IMR-90 (cell line): Measurements from ENCODE around the gene RNU2-63P. TPM values are rescaled to one million over a fixed set of nuclear protein-coding genes. Genes with fewer than 3 reads are reported as not detected.

Experiments used
- ATAC-seq: fragments of 200-7000 bp; cut with Tn5 transposase; 2 replicates; pipeline ENCODE4 v1.9.1; 2020; ENCODE audit warnings: low read depth, mild to moderate bottlenecking, moderate library complexity
- BruUV-seq: library from RNA; stranded (reverse); fragments of 400-500 nt; replicated peaks from 2 replicates; lab custom pipeline; 2021; lab: Mats Ljungman, UMichigan
- CTCF ChIA-PET: fragments of 300-600 bp; formaldehyde crosslinking; extraction: SDS; loops from one replicate; lab custom pipeline; 2021; ENCODE audit warnings: antibody characterized with exemption; lab: Yijun Ruan, JAX
- POLR2A ChIA-PET: fragments of 300-600 bp; sonication (Branson Sonifier 250); formaldehyde crosslinking; loops from one replicate; lab custom pipeline; 2022; ENCODE audit warnings: antibody characterized with exemption; ENCODE audit not compliant: unreplicated experiment; lab: Charles Lee
- DNase-seq: peaks from one replicate; pipeline ENCODE4 v3.0.0; 2013
- H2AFZ ChIP-seq: replicated peaks from 2 replicates; pipeline ENCODE3; 2013; ENCODE audit warnings: low read length, mild to moderate bottlenecking; ENCODE audit not compliant: poor library complexity
- H2AK5ac ChIP-seq: 2 replicates; pipeline ENCODE4 v1.6.1; 2013; ENCODE audit warnings: low read depth, low read length, inconsistent platforms
- H2AK9ac ChIP-seq: replicated peaks from 2 replicates; pipeline ENCODE3; 2013; ENCODE audit warnings: mild to moderate bottlenecking, low read depth, low read length, moderate library complexity; ENCODE audit not compliant: poor library complexity
- H2BK120ac ChIP-seq: 2 replicates; pipeline ENCODE4 v1.6.1; 2013; ENCODE audit warnings: low read depth, low read length, inconsistent platforms
- H2BK15ac ChIP-seq: 3 replicates; pipeline ENCODE4 v1.6.1; 2013; ENCODE audit warnings: low read depth, low read length, inconsistent platforms
- H2BK20ac ChIP-seq: 2 replicates; pipeline ENCODE4 v1.6.1; 2013; ENCODE audit warnings: low read depth, mild to moderate bottlenecking, inconsistent platforms, low read length, moderate library complexity
- H2BK5ac ChIP-seq: 2 replicates; pipeline ENCODE4 v1.6.1; 2013; ENCODE audit warnings: mild to moderate bottlenecking, low read depth, low read length, inconsistent platforms; ENCODE audit not compliant: poor library complexity, severe bottlenecking
- H3K14ac ChIP-seq: replicated peaks from 2 replicates; pipeline ENCODE4 v1.6.1; 2013; ENCODE audit warnings: low read depth, low read length, inconsistent platforms
- H3K18ac ChIP-seq: 2 replicates; pipeline ENCODE4 v1.6.1; 2013; ENCODE audit warnings: low read depth, low read length, control low read depth
- H3K23ac ChIP-seq: 2 replicates; pipeline ENCODE4 v1.6.1; 2013; ENCODE audit warnings: low read depth, low read length, inconsistent platforms
- H3K27ac ChIP-seq: 2 replicates; pipeline ENCODE4 v1.5.1; 2013; ENCODE audit warnings: mild to moderate bottlenecking, control low read depth, low read length; ENCODE audit not compliant: insufficient read depth
- H3K27me3 ChIP-seq: 2 replicates; pipeline ENCODE4 v1.6.1; 2013; ENCODE audit warnings: low read length; ENCODE audit not compliant: control insufficient read depth, insufficient read depth
- H3K36me3 ChIP-seq: 2 replicates; pipeline ENCODE4 v1.6.1; 2013; ENCODE audit warnings: low read length, mixed read lengths; ENCODE audit not compliant: control insufficient read depth, insufficient read depth
- H3K4ac ChIP-seq: 2 replicates; pipeline ENCODE4 v1.6.1; 2013; ENCODE audit warnings: low read depth, low read length, inconsistent platforms
- H3K4me1 ChIP-seq: 2 replicates; pipeline ENCODE4 v1.6.1; 2013; ENCODE audit warnings: low read length, mixed read lengths; ENCODE audit not compliant: control insufficient read depth, insufficient read depth
- H3K4me2 ChIP-seq: 2 replicates; pipeline ENCODE4 v1.6.1; 2013; ENCODE audit warnings: low read depth, mild to moderate bottlenecking, control low read depth, low read length, moderate library complexity
- H3K4me3 ChIP-seq: 2 replicates; pipeline ENCODE4 v1.5.1; 2013; ENCODE audit warnings: low read depth, mild to moderate bottlenecking, control low read depth, low read length, moderate library complexity; ENCODE audit not compliant: insufficient read depth
- H3K56ac ChIP-seq: 2 replicates; pipeline ENCODE4 v1.6.1; 2013; ENCODE audit warnings: low read length, inconsistent platforms; ENCODE audit not compliant: insufficient read depth; ENCODE audit errors: extremely low read depth
- H3K79me1 ChIP-seq, 2 experiments: 2 replicates each; pipeline ENCODE4 v1.6.1; 2013; ENCODE audit warnings: low read length in 2 of 2, inconsistent platforms in 1 of 2, low read depth in 1 of 2
- H3K9ac ChIP-seq: 2 replicates; pipeline ENCODE4 v1.6.1; 2013; ENCODE audit warnings: low read depth, low read length, control low read depth
- H3K9me1 ChIP-seq: 2 replicates; pipeline ENCODE4 v1.6.1; 2013; ENCODE audit warnings: low read length, inconsistent platforms; ENCODE audit not compliant: insufficient read depth
- H3K9me3 ChIP-seq: 2 replicates; pipeline ENCODE4 v1.6.1; 2013; ENCODE audit warnings: low read length; ENCODE audit not compliant: control insufficient read depth, insufficient read depth
- H4K20me1 ChIP-seq: 2 replicates; pipeline ENCODE4 v1.6.1; 2013; ENCODE audit warnings: low read length, inconsistent platforms; ENCODE audit not compliant: insufficient read depth
- H4K5ac ChIP-seq: 2 replicates; pipeline ENCODE4 v1.6.1; 2013; ENCODE audit warnings: mild to moderate bottlenecking, low read depth, low read length, control low read depth
- H4K8ac ChIP-seq, 2 experiments: 2 replicates each; pipeline ENCODE4 v1.6.1; 2013; ENCODE audit warnings: low read depth in 2 of 2, low read length in 2 of 2, control low read depth in 1 of 2, inconsistent platforms in 1 of 2
- H4K91ac ChIP-seq: 2 replicates; pipeline ENCODE4 v1.6.1; 2013; ENCODE audit warnings: low read depth, low read length, inconsistent platforms; ENCODE audit not compliant: insufficient read depth
- BHLHE40 ChIP-seq: fragments of 150-350 bp; IDR thresholded peaks from 2 replicates; pipeline ENCODE4 v1.6.1; 2016; ENCODE audit warnings: mild to moderate bottlenecking, low read depth, low read length
- CEBPB ChIP-seq: IDR thresholded peaks from 2 replicates; pipeline ENCODE4 v1.6.1; 2012; ENCODE audit warnings: low read depth, low read length, improper control_type of control experiment
- CHD1 ChIP-seq: IDR thresholded peaks from 2 replicates; pipeline ENCODE4 v1.6.1; 2012; ENCODE audit warnings: low read depth, low read length, improper control_type of control experiment
- CTCF ChIP-seq: conservative IDR thresholded peaks from 2 replicates; pipeline ENCODE4 v1.5.1; 2012; ENCODE audit warnings: mild to moderate bottlenecking, low read depth, low read length, improper control_type of control experiment
- FOS ChIP-seq: fragments of 150-350 bp; IDR thresholded peaks from 2 replicates; pipeline ENCODE4 v1.6.1; 2016; ENCODE audit warnings: low read depth, low read length
- MAFK ChIP-seq: IDR thresholded peaks from 2 replicates; pipeline ENCODE4 v1.6.1; 2012; ENCODE audit warnings: low read depth, low read length, improper control_type of control experiment
- MAZ ChIP-seq: IDR thresholded peaks from 2 replicates; pipeline ENCODE4 v1.6.1; 2012; ENCODE audit warnings: low read depth, mild to moderate bottlenecking, low read length, improper control_type of control experiment, moderate library complexity, borderline replicate concordance
- MXI1 ChIP-seq: IDR thresholded peaks from 2 replicates; pipeline ENCODE4 v1.6.1; 2012; ENCODE audit warnings: low read depth, mild to moderate bottlenecking, low read length, moderate library complexity, borderline replicate concordance
- NFE2L2 ChIP-seq: fragments of 150-350 bp; IDR thresholded peaks from 2 replicates; pipeline ENCODE4 v1.6.1; 2016; ENCODE audit warnings: low read depth, mild to moderate bottlenecking, low read length
- POLR2A ChIP-seq: IDR thresholded peaks from 2 replicates; pipeline ENCODE4 v1.6.1; 2012; ENCODE audit warnings: mild to moderate bottlenecking, low read depth, low read length
- RAD21 ChIP-seq: IDR thresholded peaks from 2 replicates; pipeline ENCODE4 v1.6.1; 2012; ENCODE audit warnings: low read length, improper control_type of control experiment
- RCOR1 ChIP-seq: IDR thresholded peaks from 2 replicates; pipeline ENCODE4 v1.6.1; 2012; ENCODE audit warnings: mild to moderate bottlenecking, low read length, improper control_type of control experiment; ENCODE audit not compliant: insufficient replicate concordance
- RFX5 ChIP-seq: IDR thresholded peaks from 2 replicates; pipeline ENCODE4 v1.8.0; 2012; ENCODE audit warnings: low read depth, mild to moderate bottlenecking, low read length, moderate library complexity
- SMC3 ChIP-seq: fragments of 150-350 bp; IDR thresholded peaks from 2 replicates; pipeline ENCODE4 v1.6.1; 2016; ENCODE audit warnings: low read depth, mild to moderate bottlenecking, antibody characterized with exemption, low read length, moderate library complexity
- WGBS, 2 experiments: methylation state at CpG; one replicate each; pipeline versions ENCODE4 v1.1.5 to v1.1.7; 2013; ENCODE audit warnings: missing lambda C conversion rate in 2 of 2; ENCODE audit not compliant: insufficient read length in 1 of 2; ENCODE audit errors: extremely low coverage in 2 of 2; 5-methylcytosine and 5-hydroxymethylcytosine counted together
- dilution Hi-C: fragments of 300-500 bp; cut with HindIII; formaldehyde crosslinking; loops from one replicate; pipeline ENCODE4 v1.14.3; 2018; ENCODE audit warnings: low sequenced_read_pairs; ENCODE audit not compliant: unreplicated experiment
- in situ Hi-C: fragments of 300-500 bp; cut with MboI; formaldehyde crosslinking; loops from 3 replicates; pipeline ENCODE4 v1.14.3; 2019; ENCODE audit warnings: low sequenced_read_pairs, inconsistent platforms, mixed read lengths
- intact Hi-C: fragments of 100-400 bp; cut with micrococcal nuclease; formaldehyde crosslinking; loops from 2 replicates; pipeline ENCODE4 v1.10.0; 2022
- polyA plus RNA-seq, 3 experiments: library from polyadenylated mRNA; depleted of rRNA; stranded (reverse); fragments of >200 nt; gene quantifications; 2 replicates each; pipeline ENCODE4 v1.2.3, GENCODE V29; 2012; ENCODE audit warnings: low replicate concordance in 1 of 3
- total RNA-seq: library from RNA; depleted of rRNA; stranded (reverse); fragments of >200 nt; gene quantifications from 2 replicates; pipeline ENCODE4 v1.2.3, GENCODE V29; 2012

RNU2-63P gene
- total and polyA plus RNA-seq, 2 of the 4 experiments (the other 2 are of a cell fraction): under 0.01 TPM; not detected in 1

- Histone ChIP-seq H2AK5ac (no peak overlapping the region), H4K8ac (no peak overlapping the region), H2AFZ (no peak overlapping the region), H3K18ac (no peak overlapping the region), H4K20me1 (no peaks in the 10 kb centered on the region), H3K56ac (no peak overlapping the region), H3K14ac (no peak overlapping the region), H3K9me1 (no peaks in the 10 kb centered on the region; the same call in 1 of the 2 replicates), H3K4me1 (no peaks in the 10 kb centered on the region), H3K36me3 (no peaks in the 10 kb centered on the region), H2AK9ac (no peak overlapping the region), H3K27me3 (no peaks in the 10 kb centered on the region), H3K27ac (no peak overlapping the region), H3K4ac (no peak overlapping the region), H3K4me3 (no peak overlapping the region), H2BK120ac (no peak overlapping the region), H2BK20ac (no peak overlapping the region), H3K9me3 (no peaks in the 10 kb centered on the region), H3K23ac (no peak overlapping the region), H3K4me2 (no peak overlapping the region), H3K9ac (no peak overlapping the region), H3K79me1 (no peaks in the 10 kb centered on the region), H4K91ac (no peak overlapping the region), H4K5ac (no peak overlapping the region), H2BK15ac (no peak overlapping the region), H2BK5ac (no peak overlapping the region)
- ChIA-PET CTCF (interaction anchor here (1.0 kb wide), 1 partner anchor 41 kb away, joined by 3 read pairs; no protein-coding TSS in a partner anchor), POLR2A (no interaction called here)
- intact Hi-C loops: no loop called here
- no peak for ATAC-seq
- no TSS peak for BruUV-seq
- TF ChIP-seq NFE2L2 (no peak), FOS (no peak), CHD1 (no peak), RFX5 (no peak), CTCF (no peak), MXI1 (no peak), SMC3 (no peak), RCOR1 (no peak), MAZ (no peak), CEBPB (no peak), RAD21 (no peak), BHLHE40 (no peak), POLR2A (no peak), MAFK (no peak)
- dilution Hi-C loops: no loop called here
- in situ Hi-C loops: loop anchor here (25.0 kb wide), 1 partner anchor 808 kb away; no protein-coding TSS in a partner anchor
- no CpG with 5 or more reads among the region's 3 CpGs for WGBS, 2 experiments
- DNase-seq: no peak
Observed at GRCh38 chr2:88019985-88020384, 3.6 kb upstream of the RNU2-63P start.
